Subcutaneous adipose tissue (tissue), 4 donors: Measurements from ENCODE around the gene APOH. TPM values are rescaled to one million over a fixed set of nuclear protein-coding genes. Genes with fewer than 3 reads are reported as not detected.

Source experiments
- small RNA-seq: library from RNA; depleted of rRNA; stranded (forward); fragments of <200 nt; gene quantifications from one replicate; pipeline ENCODE3, GENCODE V24; 2016
- total RNA-seq, 4 donors: library from RNA; depleted of rRNA; stranded (reverse); fragments of >200 nt; gene quantifications; one replicate each; pipeline ENCODE4 v1.1.0, GENCODE V29; 2016
- TF ChIP-seq, protein P1 (sequence below): fragments of 450-650 bp; IDR thresholded peaks from one replicate; pipeline ENCODE4 v1.5.1; 2016; ENCODE audit warnings: low read depth, mild to moderate bottlenecking, control low read depth, antibody characterized with exemption, moderate library complexity

The APOH gene
- total RNA-seq, 4 donors from 2014 or later, result not detected

- TF ChIP-seq, protein P1, sequence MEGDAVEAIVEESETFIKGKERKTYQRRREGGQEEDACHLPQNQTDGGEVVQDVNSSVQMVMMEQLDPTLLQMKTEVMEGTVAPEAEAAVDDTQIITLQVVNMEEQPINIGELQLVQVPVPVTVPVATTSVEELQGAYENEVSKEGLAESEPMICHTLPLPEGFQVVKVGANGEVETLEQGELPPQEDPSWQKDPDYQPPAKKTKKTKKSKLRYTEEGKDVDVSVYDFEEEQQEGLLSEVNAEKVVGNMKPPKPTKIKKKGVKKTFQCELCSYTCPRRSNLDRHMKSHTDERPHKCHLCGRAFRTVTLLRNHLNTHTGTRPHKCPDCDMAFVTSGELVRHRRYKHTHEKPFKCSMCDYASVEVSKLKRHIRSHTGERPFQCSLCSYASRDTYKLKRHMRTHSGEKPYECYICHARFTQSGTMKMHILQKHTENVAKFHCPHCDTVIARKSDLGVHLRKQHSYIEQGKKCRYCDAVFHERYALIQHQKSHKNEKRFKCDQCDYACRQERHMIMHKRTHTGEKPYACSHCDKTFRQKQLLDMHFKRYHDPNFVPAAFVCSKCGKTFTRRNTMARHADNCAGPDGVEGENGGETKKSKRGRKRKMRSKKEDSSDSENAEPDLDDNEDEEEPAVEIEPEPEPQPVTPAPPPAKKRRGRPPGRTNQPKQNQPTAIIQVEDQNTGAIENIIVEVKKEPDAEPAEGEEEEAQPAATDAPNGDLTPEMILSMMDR, result no peak
Observed at GRCh38 chr17:66167189-66167815, 61.9 kb downstream of the APOH start.

DNA sequence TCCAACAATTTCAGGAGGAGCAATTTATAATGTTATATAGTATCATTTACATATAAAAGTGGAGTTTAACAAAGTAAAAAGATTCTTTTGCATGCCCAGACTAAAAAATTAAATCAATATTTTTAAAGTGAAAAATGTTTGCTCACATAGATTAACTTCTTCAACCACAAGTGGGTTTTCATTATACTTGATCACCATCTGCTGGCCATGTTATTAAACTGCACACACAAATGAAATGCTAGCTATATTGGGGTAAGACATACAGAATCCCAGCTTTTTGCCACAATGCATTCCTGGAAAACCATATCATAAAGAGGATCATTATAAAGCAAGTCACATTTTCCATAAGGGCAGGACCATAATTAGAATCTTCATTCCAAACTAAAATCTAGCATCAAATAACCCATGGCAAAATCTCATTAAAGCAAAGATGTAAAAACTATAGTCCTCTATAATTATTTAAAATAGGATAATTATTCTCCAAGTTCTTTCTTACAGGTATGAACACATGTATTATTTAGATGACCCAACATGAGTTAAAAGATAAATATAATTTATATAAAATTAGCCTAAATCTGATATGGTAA, 63.6 kb downstream of the APOH start:
- TF ChIP-seq, protein P1, result no peak

Small RNA genes lying within 50 kb of the gene (small RNA-seq; reads per million reads assigned to genes)
- gene RNA5SP444, result not detected

Other genes with a start within 250 kb of the APOH start
- 10 to 100 TPM; 18.9 to 51.8 (median 29.6) TPM for gene CEP112, start 37.3 kb downstream of the APOH start, total RNA-seq
- 10 to 100 TPM in 1 of 4 donors, 1 to 10 TPM in 3; 3.9 to 12.1 (median 7.0) TPM for gene PRKCA, start 73.2 kb upstream of the APOH start, total RNA-seq